Liver (tissue), 9 donors: ENCODE results near the gene HSD11B1L. TPM values are rescaled to one million over a fixed set of nuclear protein-coding genes. Genes with fewer than 3 reads are reported as not detected.
A peak's percentile ranks its signal among the peaks of the same experiment; 100 is the strongest.

ENCODE experiments used
- DNase-seq: peaks from one replicate; pipeline ENCODE4 v3.0.0-alpha.2; 2017; ENCODE audit warnings: low spot score
- H3K27ac ChIP-seq, 2 donors: one replicate each; pipeline ENCODE4 v1.7.0; 2013; ENCODE audit warnings: inconsistent platforms in 2 of 2, low read length in 2 of 2, control low read depth in 1 of 2, low read depth in 1 of 2, mild to moderate bottlenecking in 1 of 2
- H3K27me3 ChIP-seq, 4 donors: one replicate each; pipeline versions ENCODE4 v1.6.1 to v1.7.0; 2013; ENCODE audit warnings: low read length in 3 of 4, inconsistent platforms in 1 of 4, mild to moderate bottlenecking in 1 of 4, moderate library complexity in 1 of 4; ENCODE audit not compliant: control insufficient read depth in 4 of 4, insufficient read depth in 4 of 4
- H3K36me3 ChIP-seq, 4 donors: one replicate each; pipeline versions ENCODE4 v1.6.1 to v1.7.0; 2013; ENCODE audit warnings: low read length in 3 of 4, mild to moderate bottlenecking in 3 of 4, low read depth in 1 of 4, moderate library complexity in 1 of 4; ENCODE audit not compliant: control insufficient read depth in 4 of 4, insufficient read depth in 3 of 4
- H3K4me1 ChIP-seq, 4 donors: one replicate each; pipeline versions ENCODE4 v1.6.1 to v1.7.0; 2013; ENCODE audit warnings: low read length in 3 of 4, mild to moderate bottlenecking in 3 of 4, moderate library complexity in 1 of 4; ENCODE audit not compliant: control insufficient read depth in 4 of 4, insufficient read depth in 4 of 4
- H3K4me3 ChIP-seq, 3 donors: one replicate each; pipeline versions ENCODE4 v1.6.1 to v1.7.0; 2013; ENCODE audit warnings: low read length in 3 of 3, control low read depth in 1 of 3, low read depth in 1 of 3, mild to moderate bottlenecking in 1 of 3
- H3K9ac ChIP-seq, 2 donors: one replicate each; pipeline ENCODE4 v1.7.0; 2013; ENCODE audit warnings: low read length in 2 of 2, mild to moderate bottlenecking in 2 of 2, moderate library complexity in 2 of 2, control low read depth in 1 of 2, low read depth in 1 of 2
- H3K9me3 ChIP-seq, 4 donors: one replicate each; pipeline versions ENCODE4 v1.6.1 to v1.7.0; 2013; ENCODE audit warnings: low read length in 3 of 4; ENCODE audit not compliant: control insufficient read depth in 4 of 4
- CTCF ChIP-seq: fragments of 150-350 bp; IDR thresholded peaks from 2 replicates; pipeline ENCODE4 v1.5.1; 2017; ENCODE audit warnings: improper control_type of control experiment, low read depth, low read length; ENCODE audit not compliant: missing input control
- EGR1 ChIP-seq, 2 donors: IDR thresholded peaks; 2 replicates each; pipeline ENCODE4 v1.6.1; 2016 to 2018; ENCODE audit warnings: antibody characterized with exemption in 2 of 2, low read depth in 2 of 2
- FOXA1 ChIP-seq: IDR thresholded peaks from 2 replicates; pipeline ENCODE4 v1.6.1; 2016; ENCODE audit warnings: antibody characterized with exemption
- FOXA2 ChIP-seq: IDR thresholded peaks from 2 replicates; pipeline ENCODE4 v1.6.1; 2016; ENCODE audit warnings: antibody characterized with exemption
- GABPA ChIP-seq, 2 donors: IDR thresholded peaks in 1 of 2; conservative IDR thresholded peaks in 1 of 2; 2 replicates each; pipeline ENCODE4 v1.6.1; 2016; ENCODE audit warnings: antibody characterized with exemption in 2 of 2, mild to moderate bottlenecking in 1 of 2, moderate library complexity in 1 of 2
- HNF4A ChIP-seq, 2 donors: conservative IDR thresholded peaks; 2 replicates each; pipeline ENCODE4 v1.6.1; 2016; ENCODE audit warnings: antibody characterized with exemption in 2 of 2, mild to moderate bottlenecking in 2 of 2
- HNF4G ChIP-seq: IDR thresholded peaks from 2 replicates; pipeline ENCODE4 v1.6.1; 2016; ENCODE audit warnings: antibody characterized with exemption
- JUND ChIP-seq, 2 donors: IDR thresholded peaks; 2 replicates each; pipeline ENCODE4 v1.6.1; 2016; ENCODE audit warnings: antibody characterized with exemption in 2 of 2
- MAX ChIP-seq: IDR thresholded peaks from 2 replicates; pipeline ENCODE4 v1.6.1; 2016; ENCODE audit warnings: antibody characterized with exemption
- NR2F2 ChIP-seq: IDR thresholded peaks from 2 replicates; pipeline ENCODE4 v1.6.1; 2016; ENCODE audit warnings: antibody characterized with exemption
- RAD21 ChIP-seq, 2 donors: IDR thresholded peaks; 2 replicates each; pipeline ENCODE4 v1.6.1; 2016; ENCODE audit warnings: antibody characterized with exemption in 2 of 2, mild to moderate bottlenecking in 2 of 2
- REST ChIP-seq: IDR thresholded peaks from 2 replicates; pipeline ENCODE4 v1.6.1; 2016; ENCODE audit warnings: antibody characterized with exemption, mild to moderate bottlenecking
- RXRA ChIP-seq, 2 donors: IDR thresholded peaks; 2 replicates each; pipeline ENCODE4 v1.6.1; 2017 to 2018; ENCODE audit warnings: antibody characterized with exemption in 2 of 2, mild to moderate bottlenecking in 1 of 2
- SP1 ChIP-seq: IDR thresholded peaks from 2 replicates; pipeline ENCODE4 v1.6.1; 2018; ENCODE audit warnings: antibody characterized with exemption, mild to moderate bottlenecking
- TAF1 ChIP-seq: conservative IDR thresholded peaks from 2 replicates; pipeline ENCODE4 v1.6.1; 2016; ENCODE audit warnings: antibody characterized with exemption, mild to moderate bottlenecking
- YY1 ChIP-seq: IDR thresholded peaks from 2 replicates; pipeline ENCODE4 v1.6.1; 2016; ENCODE audit warnings: antibody characterized with exemption, mild to moderate bottlenecking
- ZBTB33 ChIP-seq: IDR thresholded peaks from 2 replicates; pipeline ENCODE4 v1.6.1; 2016; ENCODE audit warnings: antibody characterized with exemption
- WGBS: extraction: QIAGEN DNeasy Blood & Tissue Kit; methylation state at CpG from one replicate; pipeline ENCODE4 v1.1.7; 2013; 5-methylcytosine and 5-hydroxymethylcytosine counted together
- polyA plus RNA-seq, 2 donors: library from polyadenylated mRNA; stranded (reverse) in 1 of 2; unstranded in 1 of 2; fragments of 200-250 nt in 1 of 2; fragments of >200 nt in 1 of 2; fragmentation: Nextera tagmentation in 1 of 2; extraction: Ambion mirVana in 1 of 2; gene quantifications; one replicate each; pipeline versions ENCODE4 v1.2.1 to v1.2.3, GENCODE V29; 2013 to 2015
- total RNA-seq, 2 donors: library from RNA; depleted of rRNA; stranded (reverse); fragments of >200 nt; gene quantifications; one replicate each; pipeline ENCODE4 v1.2.3, GENCODE V29; 2014
- TF ChIP-seq, protein P1 (sequence below): IDR thresholded peaks from 2 replicates; pipeline ENCODE4 v1.6.1; 2016; ENCODE audit warnings: antibody characterized with exemption
- donor health status: healthy.
- donor health status: healthy.
- donor health status: healthy.
- donor health status: healthy.
- donor health status: healthy.

Gene HSD11B1L
- total and polyA plus RNA-seq, 4 donors, result 1.3 to 2.5 (median 1.9) TPM

DNA sequence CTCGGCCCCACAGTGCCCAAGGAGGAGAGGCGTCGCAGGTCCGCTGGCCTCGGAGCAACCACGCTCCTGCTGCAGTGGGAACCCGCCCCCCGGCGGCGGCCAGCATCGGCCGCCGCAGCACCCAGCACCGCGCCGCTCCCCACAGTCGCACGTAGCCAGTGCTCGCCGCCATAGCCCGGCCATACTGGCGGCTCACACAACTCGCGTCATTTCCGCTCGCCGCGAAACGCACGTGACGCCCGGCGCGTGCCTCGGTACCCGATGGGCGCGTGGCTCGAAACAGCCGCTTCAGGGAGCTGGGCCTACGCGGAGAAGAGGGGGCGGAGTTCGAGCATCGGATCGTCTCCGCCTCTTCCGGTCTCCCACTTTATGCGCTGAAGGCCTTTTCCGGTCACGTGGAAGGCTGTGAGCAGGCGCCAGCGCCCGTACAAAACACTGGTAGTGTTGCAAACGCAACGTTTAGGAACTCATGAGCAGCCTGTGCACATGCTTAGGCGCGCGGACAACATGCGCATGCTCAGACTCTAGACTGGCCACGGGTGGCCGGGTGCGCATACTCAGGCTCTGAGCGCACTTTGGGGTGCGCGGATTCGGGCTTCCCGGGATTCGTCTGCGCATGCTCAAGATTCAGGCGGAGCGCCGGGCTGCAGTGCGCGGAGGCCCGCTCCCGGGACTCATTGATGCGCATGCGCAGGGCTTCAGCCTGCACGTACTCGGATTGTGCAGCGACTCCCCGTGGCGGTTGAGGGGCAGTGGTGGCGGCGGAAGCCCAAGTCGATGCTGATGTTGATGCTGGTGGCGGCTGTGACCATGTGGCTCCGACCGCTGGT is 39.3 kb downstream of the HSD11B1L start, which contains the start of the genes CATSPERD and LONP1:
CATSPERD (plus strand) TSS at position 677 of the 830 bp plus-strand sequence; CDS start at position 778, 101 bp downstream.
LONP1 (minus strand) TSS at position 186 of the 830 bp plus-strand sequence; CDS start at position 172, 14 bp downstream.
- peak; percentile 95 for DNase-seq
- H3K36me3 ChIP-seq, result peaks cover 0 to 4% (median 0%) of the 10 kb centered on the region in 4 donors
- peaks cover 3 to 27% (median 24%) of the 10 kb centered on the region in 4 donors for H3K4me1 ChIP-seq
- under 1% methylated on average over 90 of the region's 90 CpGs for WGBS
- peak within 1 kb of the TSS; percentile 89 to 98 for H3K9ac ChIP-seq
- H3K27ac ChIP-seq, result peak within 1 kb of the TSS; percentile 94 to 98
- H3K4me3 ChIP-seq, result peak within 1 kb of the TSS; percentile 81 to 98 (median 96)
- no peaks in the 10 kb centered on the region for H3K9me3 ChIP-seq
- no peaks in the 10 kb centered on the region for H3K27me3 ChIP-seq
- no peak for TF ChIP-seq HNF4A (conservative IDR thresholded peaks at IDR 0.05)
- peak; percentile 95 for TF ChIP-seq MAX
- peak; percentile 71 for TF ChIP-seq SP1
- TF ChIP-seq REST, result peak; percentile 59
- peak; percentile 64 to 74 for TF ChIP-seq RAD21 (IDR thresholded peaks at IDR 0.05)
- TF ChIP-seq NR2F2, result no peak
- peak in 1 of 2 donors; percentile 19 for TF ChIP-seq JUND (IDR thresholded peaks at IDR 0.05)
- peak in 1 of 2 donors; percentile 85 for TF ChIP-seq EGR1 (IDR thresholded peaks at IDR 0.05; ENCODE audit: low read depth in 2 of 2)
- TF ChIP-seq FOXA1, result no peak
- TF ChIP-seq CTCF, result peak; percentile 93
- TF ChIP-seq TAF1, result no peak
- TF ChIP-seq GABPA (IDR thresholded peaks at IDR 0.05 in 1 of 2, conservative IDR thresholded peaks at IDR 0.05 in 1 of 2), result peak; percentile 93 to 98
- no peak for TF ChIP-seq FOXA2
- TF ChIP-seq HNF4G, result no peak
- TF ChIP-seq YY1, result peak; percentile 98
- TF ChIP-seq RXRA (IDR thresholded peaks at IDR 0.05), result peak; percentile 1 to 18
- TF ChIP-seq, protein P1, sequence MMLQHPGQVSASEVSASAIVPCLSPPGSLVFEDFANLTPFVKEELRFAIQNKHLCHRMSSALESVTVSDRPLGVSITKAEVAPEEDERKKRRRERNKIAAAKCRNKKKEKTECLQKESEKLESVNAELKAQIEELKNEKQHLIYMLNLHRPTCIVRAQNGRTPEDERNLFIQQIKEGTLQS, result no peak
- TF ChIP-seq ZBTB33, result peak; percentile 73
